GM23338 (cell line): ENCODE data around the gene UVRAG. TPM values are rescaled to one million over a fixed set of nuclear protein-coding genes. Genes with fewer than 3 reads are reported as not detected.

ENCODE experiments used
- ATAC-seq: fragments of 200-7000 bp; cut with Tn5 transposase; 3 replicates; pipeline ENCODE4 v1.9.1; 2020
- DNase-seq: peaks from one replicate; pipeline ENCODE4 v3.0.0-alpha.2; 2015; ENCODE audit warnings: low spot score
- H2AFZ ChIP-seq: fragments of 200-600 bp; sonication (generic); 2 replicates; pipeline ENCODE4 v1.8.0; 2016; ENCODE audit warnings: antibody characterized with exemption, mild to moderate bottlenecking, moderate library complexity
- H3F3A ChIP-seq: fragments of 200-600 bp; sonication (generic); replicated peaks from 2 replicates; pipeline ENCODE4 v1.8.0; 2017; ENCODE audit warnings: antibody characterized with exemption, mixed run types, low read depth
- H3K27ac ChIP-seq: fragments of 200-600 bp; sonication (generic); 2 replicates; pipeline ENCODE4 v1.6.1; 2016; ENCODE audit warnings: low read depth
- H3K27me3 ChIP-seq: fragments of 200-600 bp; sonication (generic); 2 replicates; pipeline ENCODE4 v1.8.0; 2016; ENCODE audit warnings: mild to moderate bottlenecking, mixed run types, moderate library complexity; ENCODE audit not compliant: insufficient read depth
- H3K36me3 ChIP-seq: fragments of 200-600 bp; sonication (generic); 2 replicates; pipeline ENCODE4 v1.8.0; 2016; ENCODE audit warnings: mild to moderate bottlenecking; ENCODE audit not compliant: insufficient read depth
- H3K4me1 ChIP-seq: fragments of 200-600 bp; sonication (generic); 2 replicates; pipeline ENCODE4 v1.8.0; 2016; ENCODE audit warnings: mild to moderate bottlenecking, moderate library complexity; ENCODE audit not compliant: insufficient read depth
- H3K4me2 ChIP-seq: fragments of 200-600 bp; sonication (generic); 2 replicates; pipeline ENCODE4 v1.7.1; 2017; ENCODE audit warnings: mixed run types
- H3K4me3 ChIP-seq: fragments of 200-600 bp; sonication (generic); 2 replicates; pipeline ENCODE4 v1.6.1; 2016; ENCODE audit warnings: mixed run types
- H3K79me2 ChIP-seq: fragments of 200-600 bp; sonication (generic); replicated peaks from 2 replicates; pipeline ENCODE4 v1.8.0; 2017; ENCODE audit warnings: mild to moderate bottlenecking; ENCODE audit not compliant: insufficient read depth
- H3K9me2 ChIP-seq: fragments of 200-600 bp; sonication (generic); 2 replicates; pipeline ENCODE4 v1.8.0; 2017; ENCODE audit not compliant: insufficient read depth
- H4K20me1 ChIP-seq: fragments of 200-600 bp; sonication (generic); replicated peaks from 2 replicates; pipeline ENCODE4 v1.8.0; 2017; ENCODE audit warnings: mild to moderate bottlenecking; ENCODE audit not compliant: insufficient read depth
- H3K27ac Mint-ChIP-seq: 2 replicates; pipeline ENCODE4 v1.8.0; 2020; ENCODE audit warnings: inconsistent platforms, mild to moderate bottlenecking, moderate library complexity, mixed read lengths
- H3K27me3 Mint-ChIP-seq: 3 replicates; pipeline ENCODE4 v1.8.0; 2022; ENCODE audit warnings: low read depth, mild to moderate bottlenecking, moderate library complexity, mixed read lengths, inconsistent platforms; ENCODE audit not compliant: insufficient read depth, poor library complexity
- H3K36me3 Mint-ChIP-seq: 3 replicates; pipeline ENCODE4 v1.8.0; 2021; ENCODE audit warnings: low read depth, mild to moderate bottlenecking, inconsistent platforms, moderate library complexity, mixed read lengths
- H3K4me1 Mint-ChIP-seq: 3 replicates; pipeline ENCODE4 v1.8.0; 2020; ENCODE audit warnings: mild to moderate bottlenecking, inconsistent platforms, mixed read lengths
- H3K4me3 Mint-ChIP-seq: 3 replicates; pipeline ENCODE4 v1.8.0; 2021; ENCODE audit warnings: moderate library complexity, mild to moderate bottlenecking, inconsistent platforms, mixed read lengths
- H3K9me3 Mint-ChIP-seq: 3 replicates; pipeline ENCODE4 v1.8.0; 2020; ENCODE audit warnings: moderate library complexity, mild to moderate bottlenecking, inconsistent platforms, mixed read lengths
- CREB1 ChIP-seq: fragments of 250-450 bp; sonication (Bioruptor Pico); IDR thresholded peaks from 2 replicates; pipeline ENCODE4 v1.5.0; 2020; ENCODE audit warnings: low read depth, mild to moderate bottlenecking, moderate library complexity
- CTCF ChIP-seq, 2 experiments: fragments of 200-600 bp in 1 of 2; sonication (generic) in 1 of 2; conservative IDR thresholded peaks; 2 replicates each; pipeline versions ENCODE4 v1.5.1 to v1.6.1; 2016 to 2017; ENCODE audit warnings: antibody characterized with exemption in 2 of 2, low read depth in 2 of 2, mild to moderate bottlenecking in 2 of 2, moderate library complexity in 1 of 2
- EZH2 ChIP-seq: fragments of 200-600 bp; sonication (generic); IDR thresholded peaks from one replicate; pipeline ENCODE4 v1.8.0; 2017; ENCODE audit warnings: antibody characterized with exemption, mild to moderate bottlenecking, low read depth; ENCODE audit not compliant: unreplicated experiment
- EZH2phosphoT487 ChIP-seq: fragments of 200-600 bp; sonication (generic); IDR thresholded peaks from one replicate; pipeline ENCODE4 v1.8.1; 2018; ENCODE audit warnings: antibody characterized with exemption; ENCODE audit not compliant: unreplicated experiment
- JUNB ChIP-seq: IDR thresholded peaks from one replicate; pipeline ENCODE4 v1.6.1; 2016; ENCODE audit warnings: antibody characterized with exemption; ENCODE audit not compliant: unreplicated experiment
- NANOG ChIP-seq: IDR thresholded peaks from 2 replicates; pipeline ENCODE4 v1.6.1; 2016; ENCODE audit warnings: antibody characterized with exemption, borderline replicate concordance
- POLR2AphosphoS5 ChIP-seq: IDR thresholded peaks from 2 replicates; pipeline ENCODE4 v1.6.1; 2016; ENCODE audit warnings: antibody characterized with exemption, low read depth
- STAT1 ChIP-seq: IDR thresholded peaks from one replicate; pipeline ENCODE4 v1.6.1; 2016; ENCODE audit warnings: antibody characterized with exemption; ENCODE audit not compliant: unreplicated experiment
- ZNF114 ChIP-seq: fragments of 250-450 bp; sonication (Bioruptor Pico); IDR thresholded peaks from 2 replicates; pipeline ENCODE4 v1.5.0; 2020; ENCODE audit warnings: mild to moderate bottlenecking, moderate library complexity
- ZNF331 ChIP-seq: fragments of 250-450 bp; sonication (Bioruptor Pico); IDR thresholded peaks from 2 replicates; pipeline ENCODE4 v1.5.0; 2020; ENCODE audit warnings: low read depth, mild to moderate bottlenecking, moderate library complexity
- polyA plus RNA-seq: library from polyadenylated mRNA; unstranded; fragments of >200 nt; fragmentation: Nextera tagmentation; extraction: Ambion mirVana; gene quantifications from 2 replicates; pipeline ENCODE4 v1.2.1, GENCODE V29; 2016
- total RNA-seq: library from RNA; depleted of rRNA; stranded (reverse); fragments of >200 nt; shearing (Covaris generic); gene quantifications from 2 replicates; pipeline ENCODE4 v1.2.3, GENCODE V29; 2014
- TF ChIP-seq, protein P1 (sequence below): IDR thresholded peaks from 2 replicates; pipeline ENCODE4 v1.6.1; 2016; ENCODE audit warnings: antibody characterized with exemption
- TF ChIP-seq, protein P2 (sequence below): fragments of 250-450 bp; sonication (Bioruptor Pico); IDR thresholded peaks from 2 replicates; pipeline ENCODE4 v1.5.0; 2020; ENCODE audit warnings: mild to moderate bottlenecking, moderate library complexity

The UVRAG gene
- total and polyA plus RNA-seq, 2 experiments from 2014 or later: 15.3 to 17.4 TPM

- no peak overlapping the region for H3K4me3 Mint-ChIP-seq
- no peaks in the 10 kb centered on the region for H3K27me3 ChIP-seq
- H3K9me3 Mint-ChIP-seq: no peaks in the 10 kb centered on the region; the same call in 2 of the 3 replicates
- peaks cover 3% of the 10 kb centered on the region; the same call in 1 of the 3 replicates for H3K36me3 Mint-ChIP-seq
- 0 out of 2 replicates have a peak, but pooled peaks cover 2% of the 10 kb centered on the region for H4K20me1 ChIP-seq
- ATAC-seq (no peak), DNase-seq (no peak)
- H3F3A ChIP-seq: no peaks in the 10 kb centered on the region
- H3K4me1 ChIP-seq: no peaks in the 10 kb centered on the region
- H3K4me2 ChIP-seq: no peak overlapping the region
- H2AFZ ChIP-seq: no peak overlapping the region
- TF ChIP-seq EZH2: no peak
- TF ChIP-seq NANOG: no peak
- no peak for TF ChIP-seq CREB1 (CRISPR knock-in tag)
- TF ChIP-seq POLR2AphosphoS5: no peak
- no peak for TF ChIP-seq ZNF114 (CRISPR knock-in tag)
- no peak for TF ChIP-seq EZH2phosphoT487
- TF ChIP-seq, protein P1, sequence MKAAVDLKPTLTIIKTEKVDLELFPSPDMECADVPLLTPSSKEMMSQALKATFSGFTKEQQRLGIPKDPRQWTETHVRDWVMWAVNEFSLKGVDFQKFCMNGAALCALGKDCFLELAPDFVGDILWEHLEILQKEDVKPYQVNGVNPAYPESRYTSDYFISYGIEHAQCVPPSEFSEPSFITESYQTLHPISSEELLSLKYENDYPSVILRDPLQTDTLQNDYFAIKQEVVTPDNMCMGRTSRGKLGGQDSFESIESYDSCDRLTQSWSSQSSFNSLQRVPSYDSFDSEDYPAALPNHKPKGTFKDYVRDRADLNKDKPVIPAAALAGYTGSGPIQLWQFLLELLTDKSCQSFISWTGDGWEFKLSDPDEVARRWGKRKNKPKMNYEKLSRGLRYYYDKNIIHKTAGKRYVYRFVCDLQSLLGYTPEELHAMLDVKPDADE: no peak
- TF ChIP-seq STAT1: no peak
- no peak for TF ChIP-seq ZNF331 (CRISPR knock-in tag)
- no peak for TF ChIP-seq CTCF (conservative IDR thresholded peaks at IDR 0.05; ENCODE audit: low read depth in 2 of 2)
- H3K27ac Mint-ChIP-seq: no peak overlapping the region
- H3K79me2 ChIP-seq: peaks cover 16% of the 10 kb centered on the region
- no peak overlapping the region for H3K4me3 ChIP-seq
- no peak overlapping the region for H3K27ac ChIP-seq
- H3K4me1 Mint-ChIP-seq: no peaks in the 10 kb centered on the region
- H3K36me3 ChIP-seq: no peaks in the 10 kb centered on the region
- no peaks in the 10 kb centered on the region for H3K9me2 ChIP-seq
- no peaks in the 10 kb centered on the region for H3K27me3 Mint-ChIP-seq
Observed at GRCh38 chr11:75850787-75851186, 35.8 kb downstream of the UVRAG start.

GRCh38 chr11:75851203-75851602, 36.2 kb downstream of the UVRAG start:
- ATAC-seq (no peak), DNase-seq (no peak)
- Histone ChIP-seq H3K9me2 (no peaks in the 10 kb centered on the region), H3F3A (no peaks in the 10 kb centered on the region), H4K20me1 (0 out of 2 replicates have a peak, but pooled peaks cover 2% of the 10 kb centered on the region), H3K4me1 (no peaks in the 10 kb centered on the region), H3K27ac (no peak overlapping the region), H3K36me3 (no peaks in the 10 kb centered on the region), H3K79me2 (peaks cover 13% of the 10 kb centered on the region), H3K4me2 (no peak overlapping the region), H3K27me3 (no peaks in the 10 kb centered on the region), H2AFZ (no peak overlapping the region), H3K4me3 (no peak overlapping the region)
- no peak overlapping the region for H3K4me3 Mint-ChIP-seq
- H3K4me1 Mint-ChIP-seq: no peaks in the 10 kb centered on the region
- H3K36me3 Mint-ChIP-seq: peaks cover 3% of the 10 kb centered on the region; the same call in 1 of the 3 replicates
- H3K27me3 Mint-ChIP-seq: no peaks in the 10 kb centered on the region
- H3K9me3 Mint-ChIP-seq: no peaks in the 10 kb centered on the region; the same call in 2 of the 3 replicates
- H3K27ac Mint-ChIP-seq: no peak overlapping the region
- TF ChIP-seq JUNB: no peak
- TF ChIP-seq CTCF (conservative IDR thresholded peaks at IDR 0.05; ENCODE audit: low read depth in 2 of 2): no peak
- no peak for TF ChIP-seq ZNF114 (CRISPR knock-in tag)
- TF ChIP-seq, protein P2, sequence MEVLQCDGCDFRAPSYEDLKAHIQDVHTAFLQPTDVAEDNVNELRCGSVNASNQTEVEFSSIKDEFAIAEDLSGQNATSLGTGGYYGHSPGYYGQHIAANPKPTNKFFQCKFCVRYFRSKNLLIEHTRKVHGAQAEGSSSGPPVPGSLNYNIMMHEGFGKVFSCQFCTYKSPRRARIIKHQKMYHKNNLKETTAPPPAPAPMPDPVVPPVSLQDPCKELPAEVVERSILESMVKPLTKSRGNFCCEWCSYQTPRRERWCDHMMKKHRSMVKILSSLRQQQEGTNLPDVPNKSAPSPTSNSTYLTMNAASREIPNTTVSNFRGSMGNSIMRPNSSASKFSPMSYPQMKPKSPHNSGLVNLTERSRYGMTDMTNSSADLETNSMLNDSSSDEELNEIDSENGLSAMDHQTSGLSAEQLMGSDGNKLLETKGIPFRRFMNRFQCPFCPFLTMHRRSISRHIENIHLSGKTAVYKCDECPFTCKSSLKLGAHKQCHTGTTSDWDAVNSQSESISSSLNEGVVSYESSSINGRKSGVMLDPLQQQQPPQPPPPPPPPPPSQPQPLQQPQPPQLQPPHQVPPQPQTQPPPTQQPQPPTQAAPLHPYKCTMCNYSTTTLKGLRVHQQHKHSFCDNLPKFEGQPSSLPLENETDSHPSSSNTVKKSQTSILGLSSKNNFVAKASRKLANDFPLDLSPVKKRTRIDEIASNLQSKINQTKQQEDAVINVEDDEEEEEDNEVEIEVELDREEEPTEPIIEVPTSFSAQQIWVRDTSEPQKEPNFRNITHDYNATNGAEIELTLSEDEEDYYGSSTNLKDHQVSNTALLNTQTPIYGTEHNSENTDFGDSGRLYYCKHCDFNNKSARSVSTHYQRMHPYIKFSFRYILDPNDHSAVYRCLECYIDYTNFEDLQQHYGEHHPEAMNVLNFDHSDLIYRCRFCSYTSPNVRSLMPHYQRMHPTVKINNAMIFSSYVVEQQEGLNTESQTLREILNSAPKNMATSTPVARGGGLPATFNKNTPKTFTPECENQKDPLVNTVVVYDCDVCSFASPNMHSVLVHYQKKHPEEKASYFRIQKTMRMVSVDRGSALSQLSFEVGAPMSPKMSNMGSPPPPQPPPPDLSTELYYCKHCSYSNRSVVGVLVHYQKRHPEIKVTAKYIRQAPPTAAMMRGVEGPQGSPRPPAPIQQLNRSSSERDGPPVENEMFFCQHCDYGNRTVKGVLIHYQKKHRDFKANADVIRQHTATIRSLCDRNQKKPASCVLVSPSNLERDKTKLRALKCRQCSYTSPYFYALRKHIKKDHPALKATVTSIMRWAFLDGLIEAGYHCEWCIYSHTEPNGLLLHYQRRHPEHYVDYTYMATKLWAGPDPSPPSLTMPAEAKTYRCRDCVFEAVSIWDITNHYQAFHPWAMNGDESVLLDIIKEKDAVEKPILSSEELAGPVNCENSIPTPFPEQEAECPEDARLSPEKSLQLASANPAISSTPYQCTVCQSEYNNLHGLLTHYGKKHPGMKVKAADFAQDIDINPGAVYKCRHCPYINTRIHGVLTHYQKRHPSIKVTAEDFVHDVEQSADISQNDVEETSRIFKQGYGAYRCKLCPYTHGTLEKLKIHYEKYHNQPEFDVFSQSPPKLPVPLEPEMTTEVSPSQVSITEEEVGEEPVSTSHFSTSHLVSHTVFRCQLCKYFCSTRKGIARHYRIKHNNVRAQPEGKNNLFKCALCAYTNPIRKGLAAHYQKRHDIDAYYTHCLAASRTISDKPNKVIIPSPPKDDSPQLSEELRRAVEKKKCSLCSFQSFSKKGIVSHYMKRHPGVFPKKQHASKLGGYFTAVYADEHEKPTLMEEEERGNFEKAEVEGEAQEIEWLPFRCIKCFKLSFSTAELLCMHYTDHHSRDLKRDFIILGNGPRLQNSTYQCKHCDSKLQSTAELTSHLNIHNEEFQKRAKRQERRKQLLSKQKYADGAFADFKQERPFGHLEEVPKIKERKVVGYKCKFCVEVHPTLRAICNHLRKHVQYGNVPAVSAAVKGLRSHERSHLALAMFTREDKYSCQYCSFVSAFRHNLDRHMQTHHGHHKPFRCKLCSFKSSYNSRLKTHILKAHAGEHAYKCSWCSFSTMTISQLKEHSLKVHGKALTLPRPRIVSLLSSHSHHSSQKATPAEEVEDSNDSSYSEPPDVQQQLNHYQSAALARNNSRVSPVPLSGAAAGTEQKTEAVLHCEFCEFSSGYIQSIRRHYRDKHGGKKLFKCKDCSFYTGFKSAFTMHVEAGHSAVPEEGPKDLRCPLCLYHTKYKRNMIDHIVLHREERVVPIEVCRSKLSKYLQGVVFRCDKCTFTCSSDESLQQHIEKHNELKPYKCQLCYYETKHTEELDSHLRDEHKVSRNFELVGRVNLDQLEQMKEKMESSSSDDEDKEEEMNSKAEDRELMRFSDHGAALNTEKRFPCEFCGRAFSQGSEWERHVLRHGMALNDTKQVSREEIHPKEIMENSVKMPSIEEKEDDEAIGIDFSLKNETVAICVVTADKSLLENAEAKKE (CRISPR knock-in tag): no peak
